GM19240 (cell line): Measurements from ENCODE around the gene CBFA2T2.
"Not testable (repeated sequence)": the region's sequence is repeated elsewhere in the genome, so short reads cannot be mapped to it uniquely, and the experiment has no call there.

Experiments
- DNase-seq: peaks from one replicate; pipeline ENCODE4 v3.0.0; 2011; ENCODE audit warnings: low spot score; ENCODE audit not compliant: insufficient read length

The CBFA2T2 gene

GRCh38 chr20:33490023-33490933 lies at the start of gene CBFA2T2:
TSS of gene CBFA2T2 (plus strand) at chr20:33490096. CDS start at chr20:33490268, 172 bp downstream.
- no peak for DNase-seq

GRCh38 chr20:33440562-33440961 lies 49.3 kb upstream of the CBFA2T2 start:
- DNase-seq: not testable (repeated sequence)

GRCh38 chr20:33441142-33441955 lies 48.5 kb upstream of the CBFA2T2 start:
- no peak for DNase-seq

GRCh38 chr20:33442136-33443005 lies 47.5 kb upstream of the CBFA2T2 start:
- no peak for DNase-seq

- no peak for DNase-seq
Measured at GRCh38 chr20:33443006-33443511, 46.8 kb upstream of the CBFA2T2 start.

- peak; percentile 88 for DNase-seq
Measured at GRCh38 chr20:33443512-33444239, 46.2 kb upstream of the CBFA2T2 start, which contains the start of gene SNTA1. TSS of gene SNTA1 (minus strand) at chr20:33443763. CDS start at chr20:33443620, 143 bp downstream.

GRCh38 chr20:33444797-33445560 lies 44.9 kb upstream of the CBFA2T2 start:
- no peak for DNase-seq

GRCh38 chr20:33445881-33446625 lies 43.8 kb upstream of the CBFA2T2 start:
- DNase-seq: no peak

- no peak for DNase-seq
Measured at GRCh38 chr20:33450867-33451266, 39.0 kb upstream of the CBFA2T2 start.

GRCh38 chr20:33456916-33457642 lies 32.8 kb upstream of the CBFA2T2 start:
- DNase-seq: peak; percentile 59

- DNase-seq: no peak
Measured at GRCh38 chr20:33459599-33459998, 30.3 kb upstream of the CBFA2T2 start.

GRCh38 chr20:33460711-33461110 lies 29.2 kb upstream of the CBFA2T2 start:
- DNase-seq: no peak

- no peak for DNase-seq
Measured at GRCh38 chr20:33463332-33464101, 26.4 kb upstream of the CBFA2T2 start.

- not testable (repeated sequence) for DNase-seq
Measured at GRCh38 chr20:33464759-33465158, 25.1 kb upstream of the CBFA2T2 start.

- no peak for DNase-seq
Measured at GRCh38 chr20:33465481-33466302, 24.2 kb upstream of the CBFA2T2 start.

GRCh38 chr20:33466303-33466646 lies 23.6 kb upstream of the CBFA2T2 start:
- DNase-seq: no peak

GRCh38 chr20:33470457-33470856 lies 19.4 kb upstream of the CBFA2T2 start:
- DNase-seq: no peak
